Epithelial cell of esophagus (primary cell): ENCODE data around the gene TM7SF2.

Experiments
- DNase-seq: peaks from one replicate; pipeline ENCODE4 v3.0.0; 2010; ENCODE audit warnings: low read depth
- H3K4me3 ChIP-seq: 2 replicates; pipeline ENCODE4 v1.5.1; 2011; ENCODE audit warnings: mild to moderate bottlenecking, low read length, control low read depth
- CTCF ChIP-seq: IDR thresholded peaks from 2 replicates; pipeline ENCODE4 v1.5.1; 2011; ENCODE audit warnings: low read depth, mild to moderate bottlenecking, low read length, control low read depth, inconsistent platforms; ENCODE audit not compliant: insufficient read depth; ENCODE audit errors: missing control alignments

TM7SF2 gene

GRCh38 chr11:65163684-65164083 lies 52.0 kb downstream of the TM7SF2 start:
- H3K4me3 ChIP-seq, result no peak overlapping the region
- DNase-seq, result no peak
- TF ChIP-seq CTCF, result no peak
